OCI-LY3 (cell line): Measurements from ENCODE around the gene CGREF1.

Experiments
- EZH2phosphoT487 ChIP-seq: fragments of 200-600 bp; shearing (Covaris generic); IDR thresholded peaks from 2 replicates; pipeline ENCODE4 v1.6.1; 2018; ENCODE audit warnings: antibody characterized with exemption, mixed run types, low read depth
- TF ChIP-seq, protein P1 (sequence below): fragments of 200-600, 300-600 bp; sonication (generic); IDR thresholded peaks from 2 replicates; pipeline ENCODE4 v1.5.1; 2014; ENCODE audit warnings: antibody characterized with exemption, low read length, low read depth

DNA sequence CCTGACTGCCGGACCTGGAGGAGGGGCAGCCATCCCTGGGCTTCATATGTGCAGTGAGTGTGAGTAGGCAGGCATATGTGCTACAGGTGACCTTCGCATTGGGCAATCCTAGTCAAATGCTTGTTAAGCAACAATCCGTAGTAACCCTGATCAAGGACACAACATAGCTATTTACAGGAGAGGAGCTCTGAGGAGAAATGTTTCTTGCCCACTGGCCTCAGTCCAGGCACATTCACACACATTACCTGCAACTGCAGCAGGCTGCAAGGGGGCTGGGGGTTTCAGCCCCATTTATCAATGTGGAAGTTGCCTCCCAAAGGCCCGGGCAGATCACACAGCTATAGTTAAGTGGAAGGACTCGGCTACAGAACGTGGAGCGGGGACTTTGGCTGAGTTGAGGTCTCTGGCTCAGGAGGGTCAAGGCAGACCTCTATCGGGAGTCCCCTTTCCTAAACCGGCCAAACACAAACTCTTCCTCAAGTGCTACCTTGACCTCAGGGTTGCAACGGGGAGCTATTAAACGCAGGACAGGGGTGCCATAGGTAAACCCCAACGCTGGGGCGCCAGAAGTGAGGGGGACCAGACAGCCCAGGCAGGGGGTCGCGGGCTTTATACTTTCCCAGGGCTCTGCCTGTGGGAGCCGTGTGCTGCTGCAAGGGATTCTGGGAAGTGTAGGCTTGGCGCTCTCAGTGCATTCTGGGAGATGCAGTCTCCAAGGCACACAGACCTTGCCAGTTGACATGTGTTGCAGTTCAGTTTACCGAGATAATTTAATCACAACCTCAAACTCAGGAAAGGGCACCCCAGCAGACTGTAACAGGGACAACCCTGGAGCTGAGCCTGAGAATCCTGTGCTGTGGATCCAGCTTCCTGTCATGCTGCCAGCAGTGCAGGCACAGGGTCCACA is 22.9 kb downstream of the CGREF1 start:
- TF ChIP-seq, protein P1, sequence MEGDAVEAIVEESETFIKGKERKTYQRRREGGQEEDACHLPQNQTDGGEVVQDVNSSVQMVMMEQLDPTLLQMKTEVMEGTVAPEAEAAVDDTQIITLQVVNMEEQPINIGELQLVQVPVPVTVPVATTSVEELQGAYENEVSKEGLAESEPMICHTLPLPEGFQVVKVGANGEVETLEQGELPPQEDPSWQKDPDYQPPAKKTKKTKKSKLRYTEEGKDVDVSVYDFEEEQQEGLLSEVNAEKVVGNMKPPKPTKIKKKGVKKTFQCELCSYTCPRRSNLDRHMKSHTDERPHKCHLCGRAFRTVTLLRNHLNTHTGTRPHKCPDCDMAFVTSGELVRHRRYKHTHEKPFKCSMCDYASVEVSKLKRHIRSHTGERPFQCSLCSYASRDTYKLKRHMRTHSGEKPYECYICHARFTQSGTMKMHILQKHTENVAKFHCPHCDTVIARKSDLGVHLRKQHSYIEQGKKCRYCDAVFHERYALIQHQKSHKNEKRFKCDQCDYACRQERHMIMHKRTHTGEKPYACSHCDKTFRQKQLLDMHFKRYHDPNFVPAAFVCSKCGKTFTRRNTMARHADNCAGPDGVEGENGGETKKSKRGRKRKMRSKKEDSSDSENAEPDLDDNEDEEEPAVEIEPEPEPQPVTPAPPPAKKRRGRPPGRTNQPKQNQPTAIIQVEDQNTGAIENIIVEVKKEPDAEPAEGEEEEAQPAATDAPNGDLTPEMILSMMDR = no peak
- TF ChIP-seq EZH2phosphoT487 = no peak
